Calu3 (cell line): ENCODE data around the gene BDKRB2. TPM values are rescaled to one million over a fixed set of nuclear protein-coding genes. Genes with fewer than 3 reads are reported as not detected.

Source experiments
- BruUV-seq: library from RNA; stranded (reverse); fragments of 400-500 nt; replicated peaks from 2 replicates; lab custom pipeline; 2021; lab: Mats Ljungman, UMichigan
- CTCF ChIA-PET: fragments of 300-600 bp; sonication (Branson Sonifier 250); formaldehyde crosslinking; loops from one replicate; lab custom pipeline; 2022; ENCODE audit warnings: antibody characterized with exemption; lab: Charles Lee
- DNase-seq: peaks from one replicate; pipeline ENCODE4 v3.0.0; 2022
- H3K27ac Mint-ChIP-seq: one replicate; pipeline ENCODE4 v1.8.0; 2022; ENCODE audit warnings: mixed read lengths; ENCODE audit not compliant: unreplicated experiment
- H3K27me3 Mint-ChIP-seq: one replicate; pipeline ENCODE4 v1.8.0; 2022; ENCODE audit warnings: mixed read lengths; ENCODE audit not compliant: unreplicated experiment
- H3K36me3 Mint-ChIP-seq: one replicate; pipeline ENCODE4 v1.8.0; 2022; ENCODE audit warnings: mild to moderate bottlenecking, moderate library complexity, mixed read lengths; ENCODE audit not compliant: insufficient read depth, unreplicated experiment
- H3K4me1 Mint-ChIP-seq: one replicate; pipeline ENCODE4 v1.8.0; 2022; ENCODE audit warnings: mild to moderate bottlenecking, low read depth, mixed read lengths; ENCODE audit not compliant: unreplicated experiment
- H3K4me3 Mint-ChIP-seq: one replicate; pipeline ENCODE4 v1.8.0; 2022; ENCODE audit warnings: mild to moderate bottlenecking, low read depth, moderate library complexity, mixed read lengths; ENCODE audit not compliant: unreplicated experiment
- H3K9me3 Mint-ChIP-seq: one replicate; pipeline ENCODE4 v1.8.0; 2022; ENCODE audit warnings: low read depth, mixed read lengths; ENCODE audit not compliant: unreplicated experiment
- CTCF ChIP-seq: fragments of 200-600 bp; IDR thresholded peaks from one replicate; pipeline ENCODE4 v1.8.0; 2022; ENCODE audit warnings: antibody characterized with exemption; ENCODE audit not compliant: unreplicated experiment
- intact Hi-C: fragments of 100-400 bp; cut with micrococcal nuclease; formaldehyde crosslinking; loops from one replicate; pipeline ENCODE4 v1.10.0; 2022; ENCODE audit not compliant: unreplicated experiment
- total RNA-seq: library from RNA; stranded (reverse); gene quantifications from 2 replicates; pipeline ENCODE4 v1.2.3, GENCODE V29; 2022

Gene BDKRB2
- total RNA-seq, 1 experiment from 2014 or later, result 0.28 TPM

GRCh38 chr14:96205059-96205977, 679 bp downstream of the BDKRB2 start:
- DNase-seq, result no peak
- peak overlapping the region; percentile 63 for H3K4me3 Mint-ChIP-seq
- intact Hi-C loops, result loop anchor here (10.0 kb wide), 1 partner anchor 101 kb away; no protein-coding TSS in a partner anchor
- CTCF ChIA-PET, result interaction anchor here (0.6 to 1.9 kb wide), 5 partner anchors 8 to 382 kb away, joined by 3 to 5 read pairs (median 3); no protein-coding TSS in a partner anchor
- TF ChIP-seq CTCF, result no peak
- peaks cover 8% of the 10 kb centered on the region for H3K36me3 Mint-ChIP-seq
- H3K4me1 Mint-ChIP-seq, result peaks cover 16% of the 10 kb centered on the region
- BruUV-seq, result no TSS peak
- H3K27ac Mint-ChIP-seq, result no peak overlapping the region
- H3K9me3 Mint-ChIP-seq, result no peaks in the 10 kb centered on the region
- H3K27me3 Mint-ChIP-seq, result peaks cover 41% of the 10 kb centered on the region

GRCh38 chr14:96205978-96206360, 1.3 kb downstream of the BDKRB2 start:
- no peak overlapping the region for H3K27ac Mint-ChIP-seq
- intact Hi-C loops, result loop anchor here (10.0 kb wide), 1 partner anchor 101 kb away; no protein-coding TSS in a partner anchor
- H3K4me3 Mint-ChIP-seq, result no peak overlapping the region
- peaks cover 41% of the 10 kb centered on the region for H3K27me3 Mint-ChIP-seq
- no peak for DNase-seq
- TF ChIP-seq CTCF, result no peak
- no peaks in the 10 kb centered on the region for H3K9me3 Mint-ChIP-seq
- H3K36me3 Mint-ChIP-seq, result peaks cover 8% of the 10 kb centered on the region
- H3K4me1 Mint-ChIP-seq, result peaks cover 16% of the 10 kb centered on the region
- CTCF ChIA-PET, result no interaction called here
- TSS peak; percentile 46 for BruUV-seq

- TF ChIP-seq CTCF, result no peak
- CTCF ChIA-PET, result no interaction called here
- H3K27ac Mint-ChIP-seq, result no peak overlapping the region
- H3K4me1 Mint-ChIP-seq, result peaks cover 16% of the 10 kb centered on the region
- DNase-seq, result no peak
- no TSS peak for BruUV-seq
- no peak overlapping the region for H3K4me3 Mint-ChIP-seq
- peaks cover 39% of the 10 kb centered on the region for H3K27me3 Mint-ChIP-seq
- H3K36me3 Mint-ChIP-seq, result peaks cover 8% of the 10 kb centered on the region
- intact Hi-C loops, result loop anchor here (10.0 kb wide), 1 partner anchor 102 kb away; no protein-coding TSS in a partner anchor
- H3K9me3 Mint-ChIP-seq, result no peaks in the 10 kb centered on the region
Measured at GRCh38 chr14:96206461-96206860, 1.8 kb downstream of the BDKRB2 start.

GRCh38 chr14:96207686-96208085, 3.0 kb downstream of the BDKRB2 start:
- TF ChIP-seq CTCF, result no peak
- H3K4me1 Mint-ChIP-seq, result peaks cover 16% of the 10 kb centered on the region
- H3K4me3 Mint-ChIP-seq, result no peak overlapping the region
- no TSS peak for BruUV-seq
- no peaks in the 10 kb centered on the region for H3K9me3 Mint-ChIP-seq
- intact Hi-C loops, result loop anchor here (10.0 kb wide), 1 partner anchor 103 kb away; no protein-coding TSS in a partner anchor
- no peak overlapping the region for H3K27ac Mint-ChIP-seq
- CTCF ChIA-PET, result interaction anchor here (0.7 to 0.9 kb wide), 2 partner anchors 8 to 1459 kb away, joined by 3 read pairs; no protein-coding TSS in a partner anchor
- DNase-seq, result no peak
- peaks cover 8% of the 10 kb centered on the region for H3K36me3 Mint-ChIP-seq
- H3K27me3 Mint-ChIP-seq, result peaks cover 27% of the 10 kb centered on the region
